Body of pancreas (tissue), 4 donors: ENCODE data around the gene STX18.

Source experiments
- POLR2A ChIP-seq, 3 donors: fragments of 450-650 bp; IDR thresholded peaks; one replicate each; pipeline ENCODE4 v1.6.1; 2016; ENCODE audit warnings: antibody characterized with exemption in 3 of 3, mild to moderate bottlenecking in 2 of 3
- TF ChIP-seq, protein P1 (sequence below), 7 experiments: fragments of 450-650 bp in 4 of 7; fragments of 200-600 bp in 3 of 7; sonication (generic) in 3 of 7; IDR thresholded peaks; one replicate each; pipeline ENCODE4 v1.5.1; 2016 to 2019; ENCODE audit warnings: antibody characterized with exemption in 7 of 7

DNA sequence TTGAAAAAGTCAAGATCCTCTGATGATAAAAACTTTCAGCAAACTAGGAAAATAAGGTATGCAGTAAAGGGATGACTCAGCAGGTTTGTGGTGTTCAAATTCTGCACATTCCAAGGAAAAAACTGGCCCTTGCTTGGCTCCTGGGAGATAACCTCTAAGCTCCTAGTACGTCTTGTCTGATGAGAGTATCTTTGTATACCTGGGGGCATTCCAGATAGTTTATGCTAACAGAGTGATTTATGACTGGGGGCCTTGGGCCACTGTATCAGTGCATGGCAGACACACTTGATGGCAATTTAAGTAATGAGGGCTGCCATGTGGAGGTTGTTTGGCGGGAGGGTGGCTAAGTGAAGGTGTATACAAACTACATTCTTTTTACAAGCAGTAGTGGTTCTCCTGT, 98.0 kb downstream of the STX18 start:
- TF ChIP-seq POLR2A (IDR thresholded peaks at IDR 0.05) = no peak
- TF ChIP-seq, protein P1, sequence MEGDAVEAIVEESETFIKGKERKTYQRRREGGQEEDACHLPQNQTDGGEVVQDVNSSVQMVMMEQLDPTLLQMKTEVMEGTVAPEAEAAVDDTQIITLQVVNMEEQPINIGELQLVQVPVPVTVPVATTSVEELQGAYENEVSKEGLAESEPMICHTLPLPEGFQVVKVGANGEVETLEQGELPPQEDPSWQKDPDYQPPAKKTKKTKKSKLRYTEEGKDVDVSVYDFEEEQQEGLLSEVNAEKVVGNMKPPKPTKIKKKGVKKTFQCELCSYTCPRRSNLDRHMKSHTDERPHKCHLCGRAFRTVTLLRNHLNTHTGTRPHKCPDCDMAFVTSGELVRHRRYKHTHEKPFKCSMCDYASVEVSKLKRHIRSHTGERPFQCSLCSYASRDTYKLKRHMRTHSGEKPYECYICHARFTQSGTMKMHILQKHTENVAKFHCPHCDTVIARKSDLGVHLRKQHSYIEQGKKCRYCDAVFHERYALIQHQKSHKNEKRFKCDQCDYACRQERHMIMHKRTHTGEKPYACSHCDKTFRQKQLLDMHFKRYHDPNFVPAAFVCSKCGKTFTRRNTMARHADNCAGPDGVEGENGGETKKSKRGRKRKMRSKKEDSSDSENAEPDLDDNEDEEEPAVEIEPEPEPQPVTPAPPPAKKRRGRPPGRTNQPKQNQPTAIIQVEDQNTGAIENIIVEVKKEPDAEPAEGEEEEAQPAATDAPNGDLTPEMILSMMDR (IDR thresholded peaks at IDR 0.05) = no peak
